ENCODE measurements around the gene PSMA6. TPM values are rescaled to one million over a fixed set of nuclear protein-coding genes. Genes with fewer than 3 reads are reported as not detected.

Gene PSMA6
- total and polyA plus RNA-seq, 2 of the 8 experiments (the other 6 are each of a cell fraction or from before 2014, with no cell fraction given): 180 to 238 TPM

DNA sequence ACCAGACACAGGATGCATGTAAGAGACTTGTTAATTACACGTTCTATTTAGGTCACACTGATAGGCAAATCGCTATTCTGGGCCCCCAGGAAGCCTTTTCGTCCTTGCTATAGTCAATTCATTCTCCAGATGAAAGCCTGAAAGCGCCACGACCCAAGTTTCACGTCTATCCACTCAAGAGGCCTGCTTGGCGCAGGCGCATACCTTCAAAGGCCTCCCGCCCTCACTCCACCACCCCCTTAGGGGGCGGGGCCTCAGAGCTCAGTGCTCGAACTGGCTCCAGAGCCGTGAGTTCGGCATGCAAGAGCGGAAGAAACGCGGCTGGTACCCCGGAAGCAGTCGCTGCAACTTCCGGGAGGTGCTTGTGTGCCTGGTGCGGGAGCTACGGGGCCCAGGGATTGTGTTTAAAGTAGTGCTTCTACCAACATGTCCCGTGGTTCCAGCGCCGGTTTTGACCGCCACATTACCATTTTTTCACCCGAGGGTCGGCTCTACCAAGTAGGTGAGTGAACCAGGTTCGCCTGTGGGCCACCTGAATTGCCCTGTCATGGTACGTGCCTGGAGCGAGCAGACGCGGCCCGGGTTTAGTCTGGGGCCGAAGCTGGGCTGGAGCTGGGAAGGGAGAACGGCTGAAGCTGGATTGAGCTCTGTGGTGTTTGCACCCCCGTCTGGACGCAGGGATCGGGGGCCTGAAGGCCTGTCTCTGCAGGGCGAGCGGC, at the start of gene PSMA6 (continued):
- TF ChIP-seq TEAD4 (IDR thresholded peaks at IDR 0.05; ENCODE audit: low read depth, low read length) (no peak), PHF8 (conservative IDR thresholded peaks at IDR 0.05; ENCODE audit: low read depth, low read length) (peak; percentile 84), GABPA (IDR thresholded peaks at IDR 0.05; ENCODE audit: borderline replicate concordance, insufficient read depth, low read length) (peak; percentile 94), POLR2AphosphoS5 (IDR thresholded peaks at IDR 0.05; ENCODE audit: low read depth, low read length) (peak; percentile 79), NRF1 (IDR thresholded peaks at IDR 0.05; ENCODE audit: low read depth, low read length) (peak; percentile 54; the same call in 1 of the 2 replicates), POLR2A (IDR thresholded peaks at IDR 0.05; ENCODE audit: control extremely low read depth in 1 of 2, low read depth in 2 of 2, low read length in 2 of 2) (peak; percentile 53 to 84), MAFK (IDR thresholded peaks at IDR 0.05; ENCODE audit: low read depth, low read length) (peak; percentile 31; the same call in 1 of the 2 replicates), KDM4A (IDR thresholded peaks at IDR 0.05; ENCODE audit: low read depth, low read length, severe bottlenecking) (peak; percentile 61), ASH2L (IDR thresholded peaks at IDR 0.05; ENCODE audit: low read length) (peak; percentile 91), RBBP5 (IDR thresholded peaks at IDR 0.05; ENCODE audit: borderline replicate concordance, low read depth, low read length) (peak; percentile 63; the same call in 1 of the 2 replicates), RAD21 (IDR thresholded peaks at IDR 0.05 in 1 of 2, conservative IDR thresholded peaks at IDR 0.05 in 1 of 2; ENCODE audit: low read depth in 2 of 2, low read length in 2 of 2) (peak in 1 of 2 experiments; percentile 4; a peak in 2 of 4 replicates), RNF2 (IDR thresholded peaks at IDR 0.05; ENCODE audit: borderline replicate concordance, low read depth, low read length, missing control alignments, poor library complexity, severe bottlenecking) (no peak), TAF1 (IDR thresholded peaks at IDR 0.05; ENCODE audit: low read depth, low read length) (peak; percentile 88)
- TF ChIP-seq, protein P1, sequence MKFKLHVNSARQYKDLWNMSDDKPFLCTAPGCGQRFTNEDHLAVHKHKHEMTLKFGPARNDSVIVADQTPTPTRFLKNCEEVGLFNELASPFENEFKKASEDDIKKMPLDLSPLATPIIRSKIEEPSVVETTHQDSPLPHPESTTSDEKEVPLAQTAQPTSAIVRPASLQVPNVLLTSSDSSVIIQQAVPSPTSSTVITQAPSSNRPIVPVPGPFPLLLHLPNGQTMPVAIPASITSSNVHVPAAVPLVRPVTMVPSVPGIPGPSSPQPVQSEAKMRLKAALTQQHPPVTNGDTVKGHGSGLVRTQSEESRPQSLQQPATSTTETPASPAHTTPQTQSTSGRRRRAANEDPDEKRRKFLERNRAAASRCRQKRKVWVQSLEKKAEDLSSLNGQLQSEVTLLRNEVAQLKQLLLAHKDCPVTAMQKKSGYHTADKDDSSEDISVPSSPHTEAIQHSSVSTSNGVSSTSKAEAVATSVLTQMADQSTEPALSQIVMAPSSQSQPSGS (IDR thresholded peaks at IDR 0.05; ENCODE audit: low read length): no peak
